Neural cell (in vitro differentiated cells): ENCODE data around the gene FBXL17. TPM values are rescaled to one million over a fixed set of nuclear protein-coding genes. Genes with fewer than 3 reads are reported as not detected.
"Not testable (repeated sequence)": the region's sequence is repeated elsewhere in the genome, so short reads cannot be mapped to it uniquely, and the experiment has no call there.

Source experiments
- H2AFZ ChIP-seq: fragments of 200-600, 300-800 bp; sonication (generic), shearing (Covaris generic); 2 replicates; pipeline ENCODE4 v1.6.0; 2014; ENCODE audit warnings: low read depth, mild to moderate bottlenecking, antibody characterized with exemption, low read length, moderate library complexity
- H3F3A ChIP-seq: fragments of 200-600 bp; shearing (Covaris generic); 2 replicates; pipeline ENCODE4 v1.6.1; 2016; ENCODE audit warnings: mild to moderate bottlenecking, moderate library complexity, mixed read lengths, antibody characterized with exemption, low read length; ENCODE audit not compliant: insufficient read depth, poor library complexity, severe bottlenecking
- H3K27ac ChIP-seq: fragments of 200-600, 300-800 bp; sonication (generic), shearing (Covaris generic); 2 replicates; pipeline ENCODE4 v1.5.1; 2014; ENCODE audit warnings: mild to moderate bottlenecking, low read length, moderate library complexity
- H3K27me3 ChIP-seq: fragments of 300-800, 200-600 bp; sonication (generic), shearing (Covaris generic); 2 replicates; pipeline ENCODE4 v1.6.0; 2014; ENCODE audit warnings: mild to moderate bottlenecking, low read depth, low read length, moderate library complexity; ENCODE audit not compliant: insufficient read depth
- H3K36me3 ChIP-seq: fragments of 300-800, 200-600 bp; sonication (generic), shearing (Covaris generic); 2 replicates; pipeline ENCODE4 v1.5.1; 2014; ENCODE audit warnings: mild to moderate bottlenecking, antibody characterized with exemption, low read length, moderate library complexity; ENCODE audit not compliant: insufficient read depth
- H3K4me2 ChIP-seq: fragments of 300-800, 200-600 bp; sonication (generic), shearing (Covaris generic); 2 replicates; pipeline ENCODE4 v1.6.0; 2014; ENCODE audit warnings: mild to moderate bottlenecking, low read length
- H3K4me3 ChIP-seq: fragments of 300-800, 200-600 bp; sonication (generic), shearing (Covaris generic); 2 replicates; pipeline ENCODE4 v1.5.1; 2014; ENCODE audit warnings: mild to moderate bottlenecking, low read length, moderate library complexity
- H3K79me2 ChIP-seq: fragments of 200-600 bp; shearing (Covaris generic); replicated peaks from 2 replicates; pipeline ENCODE4 v1.6.0; 2014; ENCODE audit warnings: mild to moderate bottlenecking, low read length, moderate library complexity; ENCODE audit not compliant: insufficient read depth
- H3K9ac ChIP-seq: fragments of 300-800, 200-600 bp; sonication (generic), shearing (Covaris generic); 2 replicates; pipeline ENCODE4 v1.6.1; 2016; ENCODE audit warnings: mild to moderate bottlenecking, low read length, mixed read lengths
- H3K9me2 ChIP-seq: fragments of 200-600 bp; shearing (Covaris generic); 2 replicates; pipeline ENCODE4 v1.6.1; 2016; ENCODE audit warnings: mild to moderate bottlenecking, low read length, mixed read lengths; ENCODE audit not compliant: insufficient read depth
- H3K9me3 ChIP-seq: fragments of 200-600, 300-800 bp; sonication (generic), shearing (Covaris generic); 2 replicates; pipeline ENCODE4 v1.6.1; 2016; ENCODE audit warnings: mild to moderate bottlenecking, mixed run types, low read length, moderate library complexity, mixed read lengths
- H4K20me1 ChIP-seq: fragments of 200-600 bp; shearing (Covaris generic); 2 replicates; pipeline ENCODE4 v1.6.1; 2016; ENCODE audit warnings: mild to moderate bottlenecking, mixed run types; ENCODE audit not compliant: insufficient read depth
- CTCF ChIP-seq: fragments of 450-650 bp; IDR thresholded peaks from 2 replicates; pipeline ENCODE4 v1.5.1; 2014; ENCODE audit warnings: antibody characterized with exemption, mild to moderate bottlenecking, moderate library complexity; ENCODE audit not compliant: poor library complexity, severe bottlenecking
- EP300 ChIP-seq: fragments of 450-650 bp; conservative IDR thresholded peaks from 2 replicates; pipeline ENCODE4 v1.6.1; 2014; ENCODE audit warnings: antibody characterized with exemption, mild to moderate bottlenecking, moderate library complexity; ENCODE audit not compliant: poor library complexity, severe bottlenecking
- EZH2 ChIP-seq: fragments of 200-600, 300-800 bp; shearing (Covaris generic), sonication (generic); IDR thresholded peaks from 2 replicates; pipeline ENCODE4 v1.6.1; 2014; ENCODE audit warnings: antibody characterized with exemption, low read length, borderline replicate concordance, mild to moderate bottlenecking; ENCODE audit not compliant: insufficient read depth, poor library complexity, severe bottlenecking
- MXI1 ChIP-seq: fragments of 450-650 bp; conservative IDR thresholded peaks from 2 replicates; pipeline ENCODE4 v1.6.1; 2014; ENCODE audit warnings: antibody characterized with exemption, mild to moderate bottlenecking; ENCODE audit not compliant: poor library complexity, severe bottlenecking
- POLR2AphosphoS5 ChIP-seq: IDR thresholded peaks from 2 replicates; pipeline ENCODE4 v1.6.1; 2012
- RAD21 ChIP-seq: fragments of 450-650 bp; conservative IDR thresholded peaks from 2 replicates; pipeline ENCODE4 v1.6.1; 2014; ENCODE audit warnings: antibody characterized with exemption, mild to moderate bottlenecking, moderate library complexity
- SMC3 ChIP-seq: fragments of 450-650 bp; conservative IDR thresholded peaks from 2 replicates; pipeline ENCODE4 v1.6.1; 2014; ENCODE audit warnings: antibody characterized with exemption, mild to moderate bottlenecking, moderate library complexity; ENCODE audit not compliant: poor library complexity
- TAF1 ChIP-seq: IDR thresholded peaks from 2 replicates; pipeline ENCODE4 v1.6.1; 2012; ENCODE audit warnings: low read depth
- polyA plus RNA-seq: library from polyadenylated mRNA; depleted of rRNA; stranded (reverse); fragments of >200 nt; gene quantifications from 2 replicates; pipeline ENCODE4 v1.2.3, GENCODE V29; 2014
- TF ChIP-seq, protein P1 (sequence below): IDR thresholded peaks from 2 replicates; pipeline ENCODE4 v1.6.1; 2012; ENCODE audit warnings: borderline replicate concordance

Gene FBXL17
- polyA plus RNA-seq, 1 donor from 2014 or later: 19.6 TPM

DNA sequence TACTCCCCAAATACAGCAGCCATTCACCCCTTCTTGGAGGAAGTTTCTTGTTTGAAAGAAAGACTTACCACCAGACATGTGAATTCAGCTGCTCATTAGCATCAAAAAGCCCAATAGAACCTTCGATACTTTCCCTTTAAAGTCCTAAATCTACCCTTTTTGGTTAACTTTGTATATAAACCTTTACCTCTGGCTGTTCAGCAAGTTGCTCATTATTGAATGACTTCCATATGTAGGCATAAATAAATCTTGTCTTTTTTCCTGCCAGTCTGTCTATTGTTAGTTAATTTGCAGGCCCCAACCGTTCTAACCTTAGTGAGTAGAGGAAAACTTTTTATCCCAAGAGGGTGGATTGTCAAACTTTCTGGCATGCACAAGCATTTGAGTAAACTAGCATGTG is 27.9 kb upstream of the FBXL17 start:
- Histone ChIP-seq H3K4me2 (no peak overlapping the region), H3K79me2 (no peaks in the 10 kb centered on the region), H3K9me3 (no peaks in the 10 kb centered on the region), H3K27ac (no peak overlapping the region), H2AFZ (no peak overlapping the region), H4K20me1 (no peaks in the 10 kb centered on the region), H3K4me3 (no peak overlapping the region), H3F3A (no peaks in the 10 kb centered on the region), H3K36me3 (no peaks in the 10 kb centered on the region), H3K27me3 (no peaks in the 10 kb centered on the region), H3K9ac (no peak overlapping the region), H3K9me2 (no peaks in the 10 kb centered on the region)
- TF ChIP-seq RAD21 (no peak), SMC3 (no peak), TAF1 (no peak)

DNA sequence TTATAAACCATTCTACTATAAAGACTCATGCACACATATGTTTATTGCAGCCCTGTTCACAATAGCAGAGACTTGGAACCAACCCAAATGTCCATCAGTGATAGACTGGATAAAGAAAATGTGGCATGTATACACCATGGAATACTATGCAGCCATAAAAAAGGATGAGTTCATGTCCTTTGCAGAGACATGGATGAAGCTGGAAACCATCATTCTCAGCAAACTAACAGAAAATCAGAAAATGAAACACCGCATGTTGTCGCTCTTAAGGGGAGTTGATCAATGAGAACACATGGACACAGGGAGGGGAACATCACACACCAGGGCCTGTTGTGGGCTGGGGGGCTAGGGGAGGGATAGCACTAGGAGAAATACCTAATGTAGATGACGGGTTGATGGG is 23.3 kb upstream of the FBXL17 start:
- H3K9me2 ChIP-seq, H3K27me3 ChIP-seq, H3F3A ChIP-seq, H3K9ac ChIP-seq, H3K36me3 ChIP-seq, H3K27ac ChIP-seq, H3K4me2 ChIP-seq, H2AFZ ChIP-seq, H3K9me3 ChIP-seq, H3K4me3 ChIP-seq, H4K20me1 ChIP-seq, H3K79me2 ChIP-seq: not testable (repeated sequence)

GRCh38 chr5:108398964-108399363 is 17.1 kb upstream of the FBXL17 start:
- no peaks in the 10 kb centered on the region for H3K9me2 ChIP-seq
- no peaks in the 10 kb centered on the region for H3K79me2 ChIP-seq
- H3K4me2 ChIP-seq: no peak overlapping the region
- H3K9me3 ChIP-seq: peaks cover 3% of the 10 kb centered on the region
- no peak overlapping the region for H3K9ac ChIP-seq
- no peak overlapping the region for H2AFZ ChIP-seq
- H3F3A ChIP-seq: no peaks in the 10 kb centered on the region
- TF ChIP-seq RAD21: no peak
- no peaks in the 10 kb centered on the region for H4K20me1 ChIP-seq
- no peak overlapping the region for H3K4me3 ChIP-seq
- no peaks in the 10 kb centered on the region for H3K27me3 ChIP-seq
- no peak overlapping the region for H3K27ac ChIP-seq
- no peaks in the 10 kb centered on the region for H3K36me3 ChIP-seq

DNA sequence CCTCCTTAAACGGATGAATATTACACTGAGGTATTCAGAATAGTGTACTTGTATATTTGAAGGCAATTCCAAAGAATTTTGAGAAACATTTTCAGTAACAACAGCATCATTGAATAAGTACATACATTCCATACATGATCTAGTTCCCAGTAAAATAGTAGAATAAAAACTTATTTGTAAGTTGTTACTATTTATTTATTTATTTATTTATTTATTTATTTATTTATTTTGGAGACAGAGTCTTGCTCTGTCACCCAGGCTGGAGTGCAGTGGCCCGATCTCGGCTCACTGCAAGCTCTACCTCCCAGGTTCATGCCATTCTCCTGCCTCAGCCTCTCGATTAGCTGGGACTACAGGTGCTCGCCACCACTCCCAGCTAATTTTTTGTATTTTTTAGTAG is 14.9 kb upstream of the FBXL17 start:
- H3K9me3 ChIP-seq, H3K4me3 ChIP-seq, H2AFZ ChIP-seq, H4K20me1 ChIP-seq, H3F3A ChIP-seq, H3K4me2 ChIP-seq, H3K27me3 ChIP-seq, H3K9me2 ChIP-seq, H3K79me2 ChIP-seq, H3K9ac ChIP-seq, H3K36me3 ChIP-seq, H3K27ac ChIP-seq: not testable (repeated sequence)

GRCh38 chr5:108387758-108388157 is 5.9 kb upstream of the FBXL17 start:
- Histone ChIP-seq H4K20me1 (no peaks in the 10 kb centered on the region), H3F3A (no peaks in the 10 kb centered on the region), H3K9me3 (no peaks in the 10 kb centered on the region), H3K36me3 (no peaks in the 10 kb centered on the region), H3K4me2 (no peak overlapping the region), H3K9ac (no peak overlapping the region), H3K4me3 (no peak overlapping the region), H3K27ac (no peak overlapping the region), H2AFZ (no peak overlapping the region), H3K27me3 (no peaks in the 10 kb centered on the region), H3K9me2 (no peaks in the 10 kb centered on the region), H3K79me2 (no peaks in the 10 kb centered on the region)
- TF ChIP-seq SMC3 (no peak), CTCF (no peak), RAD21 (no peak), TAF1 (no peak), EP300 (no peak), POLR2AphosphoS5 (no peak), MXI1 (no peak), EZH2 (no peak)
- TF ChIP-seq, protein P1, sequence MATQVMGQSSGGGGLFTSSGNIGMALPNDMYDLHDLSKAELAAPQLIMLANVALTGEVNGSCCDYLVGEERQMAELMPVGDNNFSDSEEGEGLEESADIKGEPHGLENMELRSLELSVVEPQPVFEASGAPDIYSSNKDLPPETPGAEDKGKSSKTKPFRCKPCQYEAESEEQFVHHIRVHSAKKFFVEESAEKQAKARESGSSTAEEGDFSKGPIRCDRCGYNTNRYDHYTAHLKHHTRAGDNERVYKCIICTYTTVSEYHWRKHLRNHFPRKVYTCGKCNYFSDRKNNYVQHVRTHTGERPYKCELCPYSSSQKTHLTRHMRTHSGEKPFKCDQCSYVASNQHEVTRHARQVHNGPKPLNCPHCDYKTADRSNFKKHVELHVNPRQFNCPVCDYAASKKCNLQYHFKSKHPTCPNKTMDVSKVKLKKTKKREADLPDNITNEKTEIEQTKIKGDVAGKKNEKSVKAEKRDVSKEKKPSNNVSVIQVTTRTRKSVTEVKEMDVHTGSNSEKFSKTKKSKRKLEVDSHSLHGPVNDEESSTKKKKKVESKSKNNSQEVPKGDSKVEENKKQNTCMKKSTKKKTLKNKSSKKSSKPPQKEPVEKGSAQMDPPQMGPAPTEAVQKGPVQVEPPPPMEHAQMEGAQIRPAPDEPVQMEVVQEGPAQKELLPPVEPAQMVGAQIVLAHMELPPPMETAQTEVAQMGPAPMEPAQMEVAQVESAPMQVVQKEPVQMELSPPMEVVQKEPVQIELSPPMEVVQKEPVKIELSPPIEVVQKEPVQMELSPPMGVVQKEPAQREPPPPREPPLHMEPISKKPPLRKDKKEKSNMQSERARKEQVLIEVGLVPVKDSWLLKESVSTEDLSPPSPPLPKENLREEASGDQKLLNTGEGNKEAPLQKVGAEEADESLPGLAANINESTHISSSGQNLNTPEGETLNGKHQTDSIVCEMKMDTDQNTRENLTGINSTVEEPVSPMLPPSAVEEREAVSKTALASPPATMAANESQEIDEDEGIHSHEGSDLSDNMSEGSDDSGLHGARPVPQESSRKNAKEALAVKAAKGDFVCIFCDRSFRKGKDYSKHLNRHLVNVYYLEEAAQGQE: no peak
